Calu3 (cell line): Measurements from ENCODE around the gene MRPL9. TPM values are rescaled to one million over a fixed set of nuclear protein-coding genes. Genes with fewer than 3 reads are reported as not detected.

ENCODE experiments used
- BruUV-seq: library from RNA; stranded (reverse); fragments of 400-500 nt; replicated peaks from 2 replicates; lab custom pipeline; 2021; lab: Mats Ljungman, UMichigan
- CTCF ChIA-PET: fragments of 300-600 bp; sonication (Branson Sonifier 250); formaldehyde crosslinking; loops from one replicate; lab custom pipeline; 2022; ENCODE audit warnings: antibody characterized with exemption; lab: Charles Lee
- DNase-seq: peaks from one replicate; pipeline ENCODE4 v3.0.0; 2022
- H3K27ac Mint-ChIP-seq: one replicate; pipeline ENCODE4 v1.8.0; 2022; ENCODE audit warnings: mixed read lengths; ENCODE audit not compliant: unreplicated experiment
- H3K27me3 Mint-ChIP-seq: one replicate; pipeline ENCODE4 v1.8.0; 2022; ENCODE audit warnings: mixed read lengths; ENCODE audit not compliant: unreplicated experiment
- H3K36me3 Mint-ChIP-seq: one replicate; pipeline ENCODE4 v1.8.0; 2022; ENCODE audit warnings: mild to moderate bottlenecking, moderate library complexity, mixed read lengths; ENCODE audit not compliant: insufficient read depth, unreplicated experiment
- H3K4me1 Mint-ChIP-seq: one replicate; pipeline ENCODE4 v1.8.0; 2022; ENCODE audit warnings: mild to moderate bottlenecking, low read depth, mixed read lengths; ENCODE audit not compliant: unreplicated experiment
- H3K4me3 Mint-ChIP-seq: one replicate; pipeline ENCODE4 v1.8.0; 2022; ENCODE audit warnings: mild to moderate bottlenecking, low read depth, moderate library complexity, mixed read lengths; ENCODE audit not compliant: unreplicated experiment
- H3K9me3 Mint-ChIP-seq: one replicate; pipeline ENCODE4 v1.8.0; 2022; ENCODE audit warnings: low read depth, mixed read lengths; ENCODE audit not compliant: unreplicated experiment
- CTCF ChIP-seq: fragments of 200-600 bp; IDR thresholded peaks from one replicate; pipeline ENCODE4 v1.8.0; 2022; ENCODE audit warnings: antibody characterized with exemption; ENCODE audit not compliant: unreplicated experiment
- intact Hi-C: fragments of 100-400 bp; cut with micrococcal nuclease; formaldehyde crosslinking; loops from one replicate; pipeline ENCODE4 v1.10.0; 2022; ENCODE audit not compliant: unreplicated experiment
- total RNA-seq: library from RNA; stranded (reverse); gene quantifications from 2 replicates; pipeline ENCODE4 v1.2.3, GENCODE V29; 2022

Gene MRPL9
- total RNA-seq, 1 experiment from 2014 or later = 118 TPM

DNA sequence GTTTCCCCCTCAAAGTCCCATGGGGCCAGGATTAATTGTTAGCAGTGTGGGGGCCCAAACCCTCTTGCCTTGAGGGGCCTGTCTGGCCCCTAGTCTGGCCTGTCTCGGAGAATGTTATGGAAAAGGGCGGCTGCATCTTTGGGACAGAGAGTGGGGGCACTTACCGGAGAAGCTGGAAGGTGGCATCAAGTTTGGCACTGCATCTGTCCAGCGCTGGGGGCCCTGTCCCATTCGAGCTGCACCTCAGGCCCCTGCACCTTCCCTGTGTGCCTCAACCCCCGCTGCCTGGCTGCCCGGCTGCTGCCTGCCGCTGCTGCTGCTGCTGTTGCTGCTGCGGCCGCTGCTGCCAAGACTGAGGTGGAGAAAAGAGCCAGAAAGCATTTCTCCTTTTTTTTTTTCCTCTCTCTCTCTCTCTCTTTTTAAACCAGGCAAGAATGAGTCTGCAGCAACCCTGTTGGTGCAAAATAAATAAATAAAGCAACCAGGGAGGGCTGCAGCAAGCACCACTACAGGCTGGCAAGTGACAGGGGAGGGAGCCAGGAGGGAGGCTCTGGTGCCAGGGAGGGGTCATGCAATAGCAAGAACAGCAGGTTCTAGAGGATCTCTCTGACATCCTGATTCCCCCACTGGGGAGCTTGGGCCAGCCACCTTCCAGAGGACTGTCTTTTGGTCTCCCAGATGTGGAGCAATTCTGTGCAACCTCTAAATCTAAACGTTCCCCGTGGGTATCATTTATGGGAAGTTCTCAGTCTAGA is 41.9 kb upstream of the MRPL9 start, which contains the start of gene LINGO4:
TSS of gene LINGO4 (minus strand) at position 354 of the 755 bp plus-strand sequence. CDS start 2,715 bp downstream, outside the sequence.
- H3K4me3 Mint-ChIP-seq = no peak within 1 kb of the TSS
- TF ChIP-seq CTCF = no peak
- H3K4me1 Mint-ChIP-seq = no peaks in the 10 kb centered on the region
- DNase-seq = no peak
- BruUV-seq = no TSS peak
- H3K36me3 Mint-ChIP-seq = no peaks in the 10 kb centered on the region
- H3K9me3 Mint-ChIP-seq = no peaks in the 10 kb centered on the region
- H3K27me3 Mint-ChIP-seq = peaks cover 75% of the 10 kb centered on the region
- intact Hi-C loops = no loop called here
- H3K27ac Mint-ChIP-seq = no peak within 1 kb of the TSS
- CTCF ChIA-PET = no interaction called here

- Mint-ChIP-seq H3K36me3 (no peaks in the 10 kb centered on the region), H3K27me3 (peaks cover 82% of the 10 kb centered on the region), H3K9me3 (no peaks in the 10 kb centered on the region), H3K4me3 (no peak overlapping the region), H3K4me1 (no peaks in the 10 kb centered on the region), H3K27ac (no peak overlapping the region)
- no TSS peak for BruUV-seq
- no peak for DNase-seq
- CTCF ChIA-PET = no interaction called here
- intact Hi-C loops = no loop called here
- TF ChIP-seq CTCF = no peak
These were observed 40.6 kb upstream of the MRPL9 start for GRCh38 chr1:151803915-151804314.

GRCh38 chr1:151803164-151803563 is 39.9 kb upstream of the MRPL9 start:
- H3K36me3 Mint-ChIP-seq = no peaks in the 10 kb centered on the region
- H3K4me3 Mint-ChIP-seq = no peak overlapping the region
- peaks cover 80% of the 10 kb centered on the region for H3K27me3 Mint-ChIP-seq
- no peaks in the 10 kb centered on the region for H3K9me3 Mint-ChIP-seq
- no peaks in the 10 kb centered on the region for H3K4me1 Mint-ChIP-seq
- TF ChIP-seq CTCF = no peak
- intact Hi-C loops = no loop called here
- CTCF ChIA-PET = interaction anchor here (1.7 kb wide), 1 partner anchor 33 kb away, joined by 4 read pairs; no protein-coding TSS in a partner anchor
- H3K27ac Mint-ChIP-seq = no peak overlapping the region
- DNase-seq = no peak
- no TSS peak for BruUV-seq

GRCh38 chr1:151802372-151802771 is 39.1 kb upstream of the MRPL9 start:
- H3K9me3 Mint-ChIP-seq = no peaks in the 10 kb centered on the region
- CTCF ChIA-PET = interaction anchor here (1.7 kb wide), 1 partner anchor 34 kb away, joined by 4 read pairs; no protein-coding TSS in a partner anchor
- no peak overlapping the region for H3K27ac Mint-ChIP-seq
- no peaks in the 10 kb centered on the region for H3K4me1 Mint-ChIP-seq
- H3K36me3 Mint-ChIP-seq = no peaks in the 10 kb centered on the region
- BruUV-seq = no TSS peak
- intact Hi-C loops = no loop called here
- DNase-seq = no peak
- H3K27me3 Mint-ChIP-seq = peaks cover 72% of the 10 kb centered on the region
- no peak for TF ChIP-seq CTCF
- H3K4me3 Mint-ChIP-seq = no peak overlapping the region
